ENCODE measurements around the gene DAO.

The DAO gene

DNA sequence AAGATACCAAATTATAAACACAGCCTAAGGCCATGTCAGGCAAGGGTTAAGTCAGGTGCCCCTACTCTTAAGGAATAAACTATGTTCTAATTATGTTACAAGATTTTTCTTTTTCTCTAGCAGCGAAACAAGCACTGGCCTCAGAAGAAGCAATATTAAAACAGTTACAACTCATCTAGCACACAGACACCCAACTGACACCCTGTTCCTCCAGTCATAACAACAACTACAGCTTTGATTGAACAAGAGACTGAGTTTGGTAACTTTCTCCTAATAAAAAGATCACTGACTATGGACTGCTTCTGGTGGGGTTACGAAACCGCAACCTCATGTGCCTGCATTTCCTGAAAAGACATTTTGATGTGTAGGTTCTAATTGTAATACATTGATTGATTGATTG is 3.3 kb upstream of the DAO start:
- DNase-seq: no peak

DNA sequence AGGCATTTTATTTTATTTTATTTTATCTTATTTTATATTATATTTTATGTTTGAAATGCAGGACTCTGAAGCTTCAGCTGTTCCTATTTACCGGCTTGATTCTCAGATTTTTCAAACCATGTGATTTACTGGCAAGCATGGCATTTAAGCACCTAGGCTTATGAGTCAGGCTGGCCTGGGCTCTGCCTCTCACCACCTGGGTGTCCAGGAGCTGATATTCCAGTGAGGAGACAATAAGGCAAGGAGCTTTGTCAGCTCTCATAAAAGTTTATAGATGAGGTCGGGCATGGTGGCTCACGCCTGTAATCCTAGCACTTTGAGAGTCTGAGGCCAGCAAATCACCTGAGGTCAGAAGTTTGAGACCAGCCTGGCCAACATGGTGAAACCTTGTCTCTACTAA is 2.1 kb downstream of the DAO start:
- DNase-seq: no peak

DNA sequence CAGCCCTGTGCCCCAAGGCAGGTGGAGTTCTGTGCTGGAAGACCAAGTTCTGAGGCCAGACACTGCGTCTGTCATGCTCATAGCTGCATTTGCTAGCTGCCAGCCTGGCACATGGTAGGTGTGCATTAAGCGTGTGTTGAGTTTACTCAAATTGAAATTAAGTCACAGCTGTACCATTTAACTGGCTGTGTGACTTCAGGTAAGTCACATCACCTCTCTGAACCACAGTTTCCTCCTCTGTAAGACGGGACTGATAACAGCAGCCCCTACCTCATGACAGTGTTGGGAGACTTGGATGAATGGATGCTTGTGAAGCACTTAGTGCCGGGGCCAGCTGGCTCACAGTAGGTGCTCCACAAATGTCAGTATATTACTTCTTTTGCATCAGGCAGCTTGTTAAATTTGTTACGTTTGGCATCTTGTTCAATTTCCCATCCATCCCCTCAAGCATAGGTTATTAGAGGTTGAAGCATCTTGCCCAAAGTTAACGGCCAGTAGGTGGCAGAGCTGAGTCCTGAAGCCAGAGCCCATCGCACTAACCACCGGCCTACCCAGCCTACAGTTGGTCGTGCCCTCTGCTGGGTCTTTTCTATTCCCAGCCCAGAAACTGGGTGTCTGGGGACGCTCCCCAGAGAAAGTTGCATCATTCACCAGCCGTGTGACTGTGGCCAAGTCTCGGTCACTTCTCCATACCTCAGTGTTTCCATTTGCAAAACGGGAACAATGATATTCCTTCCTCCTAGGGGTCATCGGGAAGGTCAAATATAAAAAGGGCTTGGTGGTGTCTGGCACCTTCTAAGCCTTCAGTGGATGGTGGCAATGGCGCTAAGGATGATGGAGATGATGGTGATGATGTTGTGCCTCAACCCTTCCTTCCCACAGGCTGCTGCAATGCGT is 4.5 kb downstream of the DAO start:
- peak; percentile 7 for DNase-seq

DNA sequence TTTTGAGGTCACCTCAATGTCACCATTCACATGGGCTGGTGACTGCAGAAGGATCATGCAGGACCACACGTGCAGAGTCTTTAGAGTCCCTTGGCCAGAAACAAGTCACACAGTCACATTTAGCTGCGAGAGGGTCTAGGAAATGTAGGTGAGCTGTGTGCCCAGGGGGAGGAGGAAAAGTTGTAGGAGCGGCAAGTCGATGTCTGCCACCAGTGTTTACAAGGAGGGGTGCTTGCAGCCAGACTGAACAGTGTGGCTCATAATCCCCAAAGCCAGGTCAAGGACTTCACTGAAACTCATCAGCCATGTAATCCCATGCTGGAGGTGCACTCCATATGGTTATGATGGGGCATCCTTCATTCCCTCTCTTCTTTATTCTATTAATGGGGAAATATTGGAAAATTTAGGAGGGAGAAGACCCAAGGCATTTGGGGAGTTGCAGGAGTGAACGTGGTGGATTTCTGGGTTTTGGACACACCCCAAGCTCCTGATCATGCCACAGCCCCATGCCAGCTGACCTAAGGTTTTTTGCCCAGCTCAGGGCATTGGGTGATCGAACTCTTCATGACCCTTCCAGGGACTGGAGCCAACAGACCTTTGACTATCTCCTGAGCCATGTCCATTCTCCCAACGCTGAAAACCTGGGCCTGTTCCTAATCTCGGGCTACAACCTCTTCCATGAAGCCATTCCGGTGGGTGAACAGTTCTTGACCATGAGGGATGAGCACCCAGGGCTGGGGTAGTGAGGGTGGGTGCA is 7.2 kb downstream of the DAO start:
- no peak for DNase-seq

DNA sequence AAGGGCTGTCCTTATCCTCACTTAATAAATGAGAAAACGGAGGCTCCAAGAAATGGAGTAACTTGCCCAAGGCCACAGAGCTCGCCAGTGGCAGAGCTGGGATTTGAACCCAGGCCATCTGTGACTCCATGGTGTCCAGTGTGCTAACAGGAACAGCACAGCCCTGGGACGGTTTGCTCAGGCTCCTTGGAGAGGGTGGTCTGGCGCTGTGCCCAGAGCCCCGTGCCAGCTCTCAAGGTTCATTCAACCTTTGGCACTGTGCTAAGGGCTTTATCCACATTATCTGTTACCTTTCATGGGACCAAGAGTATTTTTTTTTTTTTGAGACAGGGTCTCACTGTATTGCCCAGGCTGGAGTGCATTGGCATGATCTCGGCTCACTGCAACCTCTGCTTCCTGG is 8.1 kb downstream of the DAO start:
- DNase-seq: no peak

DNA sequence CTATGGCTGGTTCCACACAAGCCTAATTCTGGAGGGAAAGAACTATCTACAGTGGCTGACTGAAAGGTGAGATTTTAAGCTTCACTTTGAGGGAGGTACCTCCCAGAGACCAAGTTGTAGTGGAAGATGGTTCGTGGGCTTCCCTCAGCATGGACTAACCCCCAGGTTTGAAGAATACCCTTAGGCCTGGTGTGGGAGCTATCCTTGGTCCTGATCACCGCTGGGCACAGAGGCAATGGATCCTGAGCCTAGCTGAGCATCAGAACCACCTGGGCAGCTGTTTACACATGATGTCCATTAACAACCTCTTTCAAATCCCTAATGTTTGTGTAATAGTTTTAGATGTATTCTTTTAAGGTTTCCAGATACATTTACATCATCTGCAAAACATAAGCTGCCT is 10.3 kb downstream of the DAO start:
- no peak for DNase-seq

DNA sequence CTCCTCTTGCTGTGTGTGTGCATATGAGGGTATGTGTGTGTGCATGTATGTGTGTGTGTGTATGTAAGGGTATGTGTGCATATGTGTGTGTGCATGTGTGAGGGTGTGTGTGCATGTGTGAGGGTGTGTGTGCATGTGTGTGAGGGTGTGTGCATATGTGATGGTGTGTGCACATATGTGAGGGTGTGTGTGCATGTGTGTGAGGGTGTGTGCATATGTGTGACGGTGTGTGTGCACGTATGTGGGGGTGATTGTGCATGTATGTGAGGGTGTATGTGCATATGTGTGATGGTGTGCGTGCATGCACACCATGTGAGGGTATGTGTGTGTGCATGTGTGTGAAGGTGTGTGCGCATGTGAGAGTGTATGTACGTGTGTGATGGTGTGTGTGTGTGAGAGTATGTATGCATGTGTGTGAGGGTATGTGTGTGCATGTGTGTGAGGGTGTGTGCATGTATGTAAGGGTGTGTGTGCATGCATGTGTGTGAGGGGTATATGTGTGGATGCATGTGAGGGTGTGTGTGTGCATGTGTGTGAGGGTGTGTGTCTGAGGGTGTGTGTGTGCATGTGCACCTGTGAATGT is 15.4 kb downstream of the DAO start:
- no peak for DNase-seq

DNA sequence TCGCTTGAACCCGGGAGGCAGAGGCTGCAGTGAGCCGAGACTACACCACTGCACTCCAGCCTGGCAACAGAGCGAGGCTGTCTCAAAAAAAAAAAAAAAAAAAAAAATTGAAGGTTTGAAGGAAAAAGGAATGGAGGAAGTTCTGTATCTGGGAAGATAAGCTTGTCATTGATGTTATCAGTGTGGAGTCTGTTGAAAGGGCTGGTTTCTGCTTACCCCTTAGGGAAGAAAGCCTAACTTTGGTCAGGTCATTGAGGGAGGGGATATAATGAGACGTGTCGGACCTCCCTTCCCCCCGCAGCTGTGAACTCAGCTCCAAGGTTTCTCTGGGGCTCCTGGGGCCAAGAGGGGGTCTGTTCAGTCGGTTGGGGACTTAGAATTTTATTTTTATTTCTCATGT is 16.4 kb downstream of the DAO start:
- no peak for DNase-seq

DNA sequence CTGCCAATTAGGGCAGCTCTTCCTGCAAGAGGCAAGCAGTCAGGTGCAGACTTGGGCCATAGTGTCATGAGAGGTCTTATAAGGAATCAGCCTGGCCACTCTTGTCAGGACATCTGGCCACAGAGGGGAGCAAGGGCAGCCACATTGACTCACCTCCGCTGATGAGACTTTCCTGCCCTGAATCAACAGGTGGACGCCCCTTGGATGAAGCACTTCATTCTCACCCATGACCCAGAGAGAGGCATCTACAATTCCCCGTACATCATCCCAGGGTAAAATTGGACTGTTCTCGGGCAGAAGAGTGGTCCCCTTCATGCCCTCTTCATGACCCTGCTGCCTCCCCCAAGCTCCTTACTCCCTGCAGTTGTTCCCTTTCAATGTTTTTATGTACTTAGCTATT is 16.9 kb downstream of the DAO start:
- no peak for DNase-seq

DNA sequence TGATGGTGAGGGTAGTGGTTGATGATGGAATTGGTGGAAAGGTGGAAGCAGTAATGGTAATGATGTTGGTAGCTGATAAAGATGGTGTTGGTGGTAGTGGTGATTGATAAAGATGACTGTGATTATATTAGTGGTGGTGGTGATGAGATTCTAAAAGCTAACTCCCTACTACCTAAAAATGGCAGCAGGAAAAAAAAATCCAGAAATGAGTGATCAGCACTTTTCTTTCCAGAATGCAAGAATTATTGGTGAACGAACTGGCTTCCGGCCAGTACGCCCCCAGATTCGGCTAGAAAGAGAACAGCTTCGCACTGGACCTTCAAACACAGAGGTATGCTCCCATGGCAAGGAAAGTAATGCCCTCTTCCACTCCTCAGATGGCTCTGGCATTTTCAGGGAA is 19.3 kb downstream of the DAO start:
- no peak for DNase-seq

DNA sequence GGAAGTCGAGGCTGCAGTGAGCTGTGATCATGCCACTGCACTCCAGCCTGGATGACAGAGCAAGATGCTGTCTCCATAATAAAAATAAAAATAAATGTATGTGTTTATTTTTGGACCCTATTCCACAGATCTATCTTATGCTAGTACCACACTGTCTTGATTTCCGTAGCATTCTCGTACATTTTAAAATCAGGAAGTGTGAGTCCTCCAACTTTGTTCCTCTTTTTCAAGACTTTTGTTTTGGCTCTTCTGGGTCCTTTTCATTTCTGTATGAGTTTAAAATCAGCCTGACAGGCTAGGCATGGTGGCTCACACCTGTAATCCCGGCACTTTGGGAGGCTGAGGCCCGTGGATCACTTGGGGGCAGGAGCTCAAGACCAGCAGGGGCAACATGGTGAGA is 25.8 kb downstream of the DAO start:
- no peak for DNase-seq

DNA sequence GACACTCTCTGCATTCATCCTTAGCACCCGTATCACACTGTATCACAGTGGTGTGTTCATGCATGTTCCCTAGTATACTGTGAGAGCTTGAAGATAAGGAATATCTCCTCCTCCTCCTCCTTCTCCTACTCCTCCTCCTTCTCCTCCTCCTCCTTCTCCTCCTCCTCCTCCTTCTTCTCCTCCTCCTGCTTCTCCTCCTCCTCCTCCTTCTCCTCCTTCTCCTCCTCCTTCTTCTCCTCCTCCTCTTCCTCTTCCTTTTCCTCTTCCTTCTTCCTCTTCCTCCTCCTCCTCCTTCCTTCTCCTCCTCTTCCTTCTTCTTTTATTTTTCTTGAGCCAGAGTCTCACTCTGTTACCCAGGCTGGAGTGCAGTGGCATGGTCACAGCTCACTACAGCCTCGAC is 27.1 kb downstream of the DAO start:
- DNase-seq: no peak

DNA sequence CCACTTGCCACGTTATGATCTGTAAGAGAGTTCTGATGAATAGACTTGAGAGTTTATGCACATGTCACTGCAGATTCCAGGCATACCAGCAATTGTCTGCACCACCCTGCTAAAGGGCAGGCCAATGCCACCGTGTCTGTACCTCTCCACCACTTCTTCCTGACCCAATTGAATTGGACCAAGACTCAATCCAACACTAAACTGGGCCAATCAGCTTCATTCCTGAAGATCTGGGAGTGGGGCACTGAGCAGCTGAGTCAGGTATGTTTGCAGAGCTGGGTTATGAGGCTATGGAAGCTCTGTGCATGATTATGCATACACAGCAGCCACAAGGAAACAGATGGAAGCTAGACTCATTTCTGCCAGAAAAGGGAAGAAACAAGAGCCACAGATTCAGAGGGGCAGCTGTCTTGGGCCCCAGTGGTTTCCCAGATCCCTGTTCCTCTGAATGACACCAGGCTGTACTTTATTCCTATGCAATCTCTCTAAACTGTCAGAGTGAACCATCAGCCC is 28.0 kb downstream of the DAO start:
- DNase-seq: peak; percentile 59

DNA sequence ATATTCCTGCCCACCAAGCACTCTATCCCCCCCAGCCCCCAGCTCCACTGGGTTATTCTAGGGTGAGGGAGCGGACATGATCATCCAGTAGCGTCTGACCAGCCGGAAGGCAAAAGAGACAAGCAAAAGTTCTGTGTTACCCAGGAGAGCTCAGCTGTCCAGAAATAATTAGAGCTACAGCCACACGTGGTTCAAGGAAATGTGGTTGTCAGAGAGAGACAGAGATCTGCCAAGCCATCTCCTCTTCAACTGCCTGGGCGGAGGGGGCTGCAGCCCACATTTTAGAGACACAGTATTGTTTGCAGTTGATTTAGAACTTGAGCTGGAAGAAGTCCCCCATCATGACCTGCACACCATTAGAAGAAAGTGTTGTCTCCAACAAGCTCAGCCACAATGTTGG is 30.4 kb downstream of the DAO start:
- DNase-seq: no peak

DNA sequence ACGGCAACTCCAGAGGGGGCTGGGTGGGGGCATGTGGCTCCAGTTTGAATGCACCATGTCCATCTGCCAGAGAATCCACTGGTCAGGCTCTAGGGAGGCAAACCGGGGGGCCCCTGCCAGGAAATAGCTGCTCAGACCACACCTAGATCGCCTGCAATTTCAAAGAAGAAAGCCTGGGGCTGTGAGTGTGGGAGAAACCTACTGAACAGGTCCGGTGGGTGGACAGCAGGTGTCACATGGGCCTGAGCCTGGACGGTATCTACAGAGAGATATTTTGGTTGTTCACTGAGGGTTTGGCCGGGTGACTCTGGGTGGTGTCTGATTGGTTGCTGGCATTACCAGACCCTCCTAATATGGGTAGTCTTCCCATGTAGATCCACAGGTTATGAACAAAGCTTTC is 32.0 kb downstream of the DAO start:
- DNase-seq: no peak

DNA sequence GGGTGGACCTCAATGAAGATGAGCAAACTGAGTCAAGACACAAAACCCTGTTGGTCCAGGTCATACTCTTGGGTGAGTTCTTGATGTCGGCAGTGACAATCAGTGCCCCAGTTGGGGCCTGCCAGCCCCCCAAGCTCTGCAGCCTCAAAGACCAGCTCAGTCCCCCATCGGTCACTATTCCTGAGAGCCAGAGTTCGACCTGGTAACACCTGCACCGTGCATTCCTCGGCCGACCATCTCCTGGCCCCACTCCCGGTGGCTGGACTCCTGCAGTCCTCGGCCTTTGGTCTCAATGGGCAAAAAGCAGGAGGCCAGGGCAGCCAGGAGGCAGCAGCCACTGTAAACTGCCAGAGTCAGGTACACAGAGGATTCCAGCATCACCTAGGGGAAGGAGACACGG is 32.5 kb downstream of the DAO start:
- no peak for DNase-seq

DNA sequence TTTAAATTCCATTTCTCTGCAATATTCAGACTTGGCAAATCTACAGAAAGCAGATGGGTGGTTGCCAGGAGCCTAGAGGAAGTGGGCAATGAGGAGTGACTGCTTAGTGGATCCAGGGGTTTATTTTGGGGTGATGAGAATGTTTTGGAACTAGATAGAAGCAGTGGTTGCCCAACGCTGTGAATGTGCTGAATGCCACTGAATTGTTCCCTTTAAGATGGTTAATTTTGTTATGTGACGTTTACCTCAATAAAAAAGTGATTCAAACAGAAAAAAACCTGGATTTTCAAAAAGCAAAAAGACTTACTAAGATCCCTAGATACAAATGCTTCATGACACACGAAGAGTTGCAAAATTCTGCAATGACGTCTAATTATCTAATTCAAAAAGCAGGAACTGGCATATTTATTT is 34.2 kb downstream of the DAO start:
- no peak for DNase-seq

DNA sequence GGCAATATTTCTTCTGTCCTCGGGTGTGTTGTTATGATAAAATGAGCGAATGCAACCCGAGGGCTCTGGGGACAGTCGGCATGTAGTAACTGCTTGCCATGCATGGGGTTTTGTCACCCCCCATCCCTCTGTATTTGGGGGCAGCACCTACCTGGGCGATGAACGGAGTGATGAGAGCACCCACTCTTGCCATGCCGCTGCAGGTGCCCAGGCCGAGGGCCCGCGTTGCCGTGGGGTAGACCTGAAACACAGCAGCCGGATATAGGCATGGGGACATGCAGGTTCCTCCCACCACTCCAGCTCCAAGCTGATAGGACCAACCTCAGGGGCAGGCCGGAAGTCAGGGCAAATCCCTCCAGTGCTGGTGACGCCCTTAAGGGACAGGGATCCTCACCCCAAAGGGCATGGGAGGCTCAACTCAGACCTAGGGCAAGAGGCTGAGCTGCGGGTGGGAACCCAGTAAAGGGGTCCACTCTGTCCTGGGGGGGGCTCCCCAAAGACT is 35.8 kb downstream of the DAO start:
- DNase-seq: no peak

DNA sequence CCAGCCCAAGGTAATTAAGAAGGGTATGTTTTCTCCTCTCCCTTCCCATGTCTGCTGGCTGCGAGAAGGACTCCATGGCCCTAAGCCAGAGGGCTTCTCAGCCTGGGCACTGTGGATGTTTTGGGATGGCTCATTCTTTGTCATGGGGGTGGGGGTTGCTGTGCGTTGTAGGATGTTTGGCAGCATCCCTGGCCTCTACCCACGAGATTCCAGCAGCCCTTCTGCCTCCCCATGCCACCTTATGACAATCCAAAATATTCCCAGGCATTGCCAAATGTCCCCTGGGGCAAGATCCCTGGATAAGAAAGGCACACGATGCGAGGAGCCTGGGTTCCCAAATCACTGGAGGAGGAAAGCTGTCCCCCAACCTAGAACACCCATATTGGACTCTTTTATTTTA is 36.4 kb downstream of the DAO start:
- no peak for DNase-seq

DNA sequence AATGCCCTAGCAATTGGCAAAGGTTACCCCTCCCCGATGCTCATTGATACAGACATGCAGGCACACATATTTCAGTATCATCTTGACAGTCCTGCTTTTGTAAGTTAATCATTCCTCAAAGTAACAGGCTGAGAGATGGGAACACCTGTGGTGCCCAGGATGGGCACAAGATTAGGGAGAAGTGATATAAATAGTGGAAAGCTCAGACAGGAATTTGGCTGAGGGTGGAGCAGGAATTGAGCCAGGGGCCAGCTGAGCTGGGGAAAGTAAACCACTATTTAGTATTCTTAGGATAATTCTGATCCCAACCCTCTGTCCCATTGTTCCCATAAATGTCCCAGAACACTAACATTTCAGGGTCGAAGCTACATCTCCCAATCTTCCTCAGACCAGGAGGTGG is 38.3 kb downstream of the DAO start:
- DNase-seq: no peak

DNA sequence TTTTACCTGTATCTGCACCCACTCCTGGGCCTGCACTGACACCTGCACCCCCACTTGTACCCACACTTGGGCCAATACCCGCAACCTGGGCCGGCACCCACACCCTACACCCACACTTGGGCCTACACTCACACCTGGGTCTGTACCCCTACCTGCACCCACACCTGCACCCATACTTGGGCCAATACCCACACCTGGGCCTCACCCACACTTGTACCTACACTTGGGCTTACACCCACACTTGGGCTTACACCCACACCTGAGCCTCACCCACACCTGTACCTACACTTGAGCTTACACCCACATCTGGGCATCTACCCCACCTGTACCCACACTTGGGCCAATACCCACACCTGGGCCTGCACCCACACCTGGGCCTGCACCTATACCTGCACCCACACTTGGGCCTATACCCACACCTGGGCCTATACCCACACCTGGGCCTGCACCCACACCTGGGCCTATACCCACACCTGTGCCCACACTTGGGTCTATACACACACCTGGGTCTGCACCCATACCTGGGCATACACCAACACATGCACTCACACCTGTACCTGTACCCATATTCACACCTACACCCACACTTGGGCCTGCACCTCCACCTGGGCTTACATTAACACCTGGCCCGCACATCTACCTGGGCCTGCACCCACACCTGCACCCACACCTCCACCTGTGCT is 39.2 kb downstream of the DAO start:
- DNase-seq: no peak

DNA sequence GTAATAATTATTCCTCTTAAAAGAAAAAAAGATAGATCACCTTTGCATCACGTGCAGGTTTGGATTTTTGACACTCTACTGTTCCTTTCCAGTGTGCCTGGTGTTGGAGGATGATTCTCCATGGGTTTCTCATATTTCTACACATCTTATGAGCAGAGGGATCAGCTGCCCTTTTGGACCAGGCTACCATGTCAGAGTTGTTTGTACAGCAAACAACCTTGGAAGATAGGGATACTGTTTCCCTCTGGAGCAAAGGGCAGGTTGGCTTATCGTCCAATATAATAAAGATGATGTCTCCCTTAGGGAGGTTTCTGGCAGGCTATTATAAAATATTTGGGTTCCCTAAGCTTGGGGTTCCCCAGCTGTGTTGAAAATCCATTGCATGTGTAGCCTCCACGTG is 42.1 kb downstream of the DAO start:
- no peak for DNase-seq

DNA sequence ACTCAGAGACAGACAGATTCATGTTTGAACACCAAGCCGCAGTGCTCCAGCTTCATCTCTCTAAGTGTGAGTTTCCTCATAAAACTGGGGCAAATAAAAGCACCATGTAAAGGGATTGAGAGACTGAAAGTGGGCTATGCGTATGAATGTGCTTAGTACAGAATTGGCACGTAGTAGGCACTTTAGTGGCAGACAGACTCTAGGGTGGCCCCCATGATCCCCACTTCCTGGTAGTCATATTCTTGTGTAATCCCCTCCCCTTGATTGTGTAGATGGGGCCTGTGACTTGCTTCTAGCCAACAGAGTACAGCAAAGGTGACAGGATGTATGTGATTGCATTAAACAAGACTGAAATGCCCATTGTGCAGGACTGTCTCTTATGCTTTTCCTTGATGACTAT is 43.0 kb downstream of the DAO start:
- no peak for DNase-seq

Data from NCI-H2171 treated with DMSO at 0.1 percent for 48 hours (cell line).